ENCODE results near the gene UBASH3B.

The UBASH3B gene

GRCh38 chr11:122773781-122774266 is 118.3 kb downstream of the UBASH3B start:
- Histone ChIP-seq H3K27me3 (ENCODE audit: low read depth, low read length) (peaks cover 46% of the 10 kb centered on the region), H3K79me2 (ENCODE audit: low read length) (no peaks in the 10 kb centered on the region), H3K27ac (ENCODE audit: low read length) (no peak overlapping the region), H3K4me2 (ENCODE audit: low read length) (no peak overlapping the region), H4K20me1 (ENCODE audit: insufficient read depth, low read length) (no peaks in the 10 kb centered on the region), H3K4me3 (ENCODE audit: low read length) (no peak overlapping the region), H3K4me1 (ENCODE audit: low read length) (no peaks in the 10 kb centered on the region), H3K36me3 (replicated peaks; ENCODE audit: low read depth, low read length) (no peaks in the 10 kb centered on the region), H3K9ac (ENCODE audit: low read length) (no peak overlapping the region), H2AFZ (ENCODE audit: low read depth, low read length) (no peak overlapping the region), H3K9me3 (ENCODE audit: insufficient read depth, low read length) (no peaks in the 10 kb centered on the region)
- TF ChIP-seq CTCF (IDR thresholded peaks at IDR 0.05; ENCODE audit: low read depth, low read length), result no peak

- Histone ChIP-seq H4K20me1 (ENCODE audit: insufficient read depth, low read length) (no peaks in the 10 kb centered on the region), H3K79me2 (ENCODE audit: low read length) (no peaks in the 10 kb centered on the region)
These were observed 120.3 kb downstream of the UBASH3B start for GRCh38 chr11:122775675-122776271.

GRCh38 chr11:122776546-122776945 is 121.0 kb downstream of the UBASH3B start:
- no peaks in the 10 kb centered on the region for H3K36me3 ChIP-seq (replicated peaks; ENCODE audit: low read depth, low read length)
- no peak overlapping the region for H3K4me3 ChIP-seq (ENCODE audit: low read length)
- no peak overlapping the region for H2AFZ ChIP-seq (ENCODE audit: low read depth, low read length)
- H3K9ac ChIP-seq (ENCODE audit: low read length), result no peak overlapping the region
- no peaks in the 10 kb centered on the region for H3K79me2 ChIP-seq (ENCODE audit: low read length)
- no peaks in the 10 kb centered on the region for H3K4me1 ChIP-seq (ENCODE audit: low read length)
- no peaks in the 10 kb centered on the region for H4K20me1 ChIP-seq (ENCODE audit: insufficient read depth, low read length)
- no peaks in the 10 kb centered on the region for H3K9me3 ChIP-seq (ENCODE audit: insufficient read depth, low read length)
- no peak overlapping the region for H3K4me2 ChIP-seq (ENCODE audit: low read length)
- no peak overlapping the region for H3K27ac ChIP-seq (ENCODE audit: low read length)
- peaks cover 46% of the 10 kb centered on the region for H3K27me3 ChIP-seq (ENCODE audit: low read depth, low read length)
- TF ChIP-seq CTCF (IDR thresholded peaks at IDR 0.05; ENCODE audit: low read depth, low read length) (no peak), EZH2phosphoT487 (IDR thresholded peaks at IDR 0.05; ENCODE audit: low read depth) (no peak)

More at GRCh38 chr11:122775675-122776271, 120.3 kb downstream of the UBASH3B start:
- Histone ChIP-seq H3K4me3 (ENCODE audit: low read length) (no peak overlapping the region), H3K36me3 (replicated peaks; ENCODE audit: low read depth, low read length) (no peaks in the 10 kb centered on the region), H3K4me1 (ENCODE audit: low read length) (no peaks in the 10 kb centered on the region), H3K27ac (ENCODE audit: low read length) (no peak overlapping the region), H3K27me3 (ENCODE audit: low read depth, low read length) (peaks cover 46% of the 10 kb centered on the region), H3K9ac (ENCODE audit: low read length) (no peak overlapping the region), H2AFZ (ENCODE audit: low read depth, low read length) (no peak overlapping the region), H3K9me3 (ENCODE audit: insufficient read depth, low read length) (no peaks in the 10 kb centered on the region), H3K4me2 (ENCODE audit: low read length) (no peak overlapping the region)
- TF ChIP-seq EZH2phosphoT487 (IDR thresholded peaks at IDR 0.05; ENCODE audit: low read depth), result no peak
- TF ChIP-seq CTCF (IDR thresholded peaks at IDR 0.05; ENCODE audit: low read depth, low read length), result no peak

GRCh38 chr11:122777343-122777742 is 121.8 kb downstream of the UBASH3B start:
- Histone ChIP-seq H3K36me3 (replicated peaks; ENCODE audit: low read depth, low read length) (no peaks in the 10 kb centered on the region), H3K27ac (ENCODE audit: low read length) (no peak overlapping the region), H3K4me2 (ENCODE audit: low read length) (no peak overlapping the region), H3K27me3 (ENCODE audit: low read depth, low read length) (peaks cover 54% of the 10 kb centered on the region), H3K4me1 (ENCODE audit: low read length) (no peaks in the 10 kb centered on the region), H3K4me3 (ENCODE audit: low read length) (no peak overlapping the region), H4K20me1 (ENCODE audit: insufficient read depth, low read length) (no peaks in the 10 kb centered on the region), H3K79me2 (ENCODE audit: low read length) (no peaks in the 10 kb centered on the region), H3K9ac (ENCODE audit: low read length) (no peak overlapping the region), H3K9me3 (ENCODE audit: insufficient read depth, low read length) (no peaks in the 10 kb centered on the region), H2AFZ (ENCODE audit: low read depth, low read length) (no peak overlapping the region)
- TF ChIP-seq CTCF (IDR thresholded peaks at IDR 0.05; ENCODE audit: low read depth, low read length), result no peak
- TF ChIP-seq EZH2phosphoT487 (IDR thresholded peaks at IDR 0.05; ENCODE audit: low read depth), result no peak
